ENCODE measurements around the gene COX18.
A peak's percentile ranks its signal among the peaks of the same experiment; 100 is the strongest.

DNA sequence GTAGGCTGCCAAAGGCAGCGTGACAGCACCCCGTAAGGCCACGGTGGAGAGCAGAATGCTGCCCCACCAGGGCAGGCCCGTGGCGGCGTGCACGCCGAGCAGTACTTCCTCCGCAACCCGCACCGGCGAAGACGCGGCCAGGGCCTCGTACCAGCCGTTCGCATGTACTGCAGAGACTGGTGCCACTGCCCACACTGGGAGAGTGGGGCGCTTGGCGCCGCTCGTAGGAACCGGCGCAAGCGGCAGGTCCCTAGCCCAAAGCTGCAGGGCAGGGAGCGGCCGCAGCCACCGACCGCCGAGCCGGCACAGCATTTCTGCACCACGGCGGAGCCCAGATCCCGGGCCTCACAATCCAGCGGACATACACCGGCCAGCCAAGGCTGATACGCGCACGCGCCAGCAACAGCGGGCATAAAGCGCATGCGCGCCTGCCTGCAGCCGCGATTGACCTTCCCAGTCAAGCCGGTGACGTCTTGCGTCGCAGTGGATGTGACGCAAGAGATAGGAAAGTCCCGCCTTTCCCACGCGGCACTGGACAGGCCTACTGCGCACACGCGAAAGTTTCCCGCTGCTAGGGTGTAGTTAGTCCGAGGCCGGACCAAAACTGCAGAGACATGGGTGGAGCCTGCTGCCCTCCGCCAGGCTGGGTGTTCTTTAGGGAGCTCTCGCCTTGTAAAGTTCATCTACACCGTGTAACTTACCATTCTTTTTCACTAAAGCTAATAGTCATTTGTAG is at the start of gene COX18:
- TF ChIP-seq, protein P1, sequence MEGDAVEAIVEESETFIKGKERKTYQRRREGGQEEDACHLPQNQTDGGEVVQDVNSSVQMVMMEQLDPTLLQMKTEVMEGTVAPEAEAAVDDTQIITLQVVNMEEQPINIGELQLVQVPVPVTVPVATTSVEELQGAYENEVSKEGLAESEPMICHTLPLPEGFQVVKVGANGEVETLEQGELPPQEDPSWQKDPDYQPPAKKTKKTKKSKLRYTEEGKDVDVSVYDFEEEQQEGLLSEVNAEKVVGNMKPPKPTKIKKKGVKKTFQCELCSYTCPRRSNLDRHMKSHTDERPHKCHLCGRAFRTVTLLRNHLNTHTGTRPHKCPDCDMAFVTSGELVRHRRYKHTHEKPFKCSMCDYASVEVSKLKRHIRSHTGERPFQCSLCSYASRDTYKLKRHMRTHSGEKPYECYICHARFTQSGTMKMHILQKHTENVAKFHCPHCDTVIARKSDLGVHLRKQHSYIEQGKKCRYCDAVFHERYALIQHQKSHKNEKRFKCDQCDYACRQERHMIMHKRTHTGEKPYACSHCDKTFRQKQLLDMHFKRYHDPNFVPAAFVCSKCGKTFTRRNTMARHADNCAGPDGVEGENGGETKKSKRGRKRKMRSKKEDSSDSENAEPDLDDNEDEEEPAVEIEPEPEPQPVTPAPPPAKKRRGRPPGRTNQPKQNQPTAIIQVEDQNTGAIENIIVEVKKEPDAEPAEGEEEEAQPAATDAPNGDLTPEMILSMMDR (IDR thresholded peaks at IDR 0.05 in 8 of 11, conservative IDR thresholded peaks at IDR 0.05 in 3 of 11): peak in 4 of 11 experiments; percentile 10 to 36 (median 18)
- TF ChIP-seq POLR2A (IDR thresholded peaks at IDR 0.05) (peak; percentile 44 to 90 (median 78)), POLR2AphosphoS5 (IDR thresholded peaks at IDR 0.05) (peak; percentile 97 to 99 (median 99))

Data from spleen (tissue), 7 donors.